ENCODE measurements around the gene FDPS. TPM values are rescaled to one million over a fixed set of nuclear protein-coding genes. Genes with fewer than 3 reads are reported as not detected.

FDPS gene
- total RNA-seq, 1 donor from 2014 or later: 248 TPM

DNA sequence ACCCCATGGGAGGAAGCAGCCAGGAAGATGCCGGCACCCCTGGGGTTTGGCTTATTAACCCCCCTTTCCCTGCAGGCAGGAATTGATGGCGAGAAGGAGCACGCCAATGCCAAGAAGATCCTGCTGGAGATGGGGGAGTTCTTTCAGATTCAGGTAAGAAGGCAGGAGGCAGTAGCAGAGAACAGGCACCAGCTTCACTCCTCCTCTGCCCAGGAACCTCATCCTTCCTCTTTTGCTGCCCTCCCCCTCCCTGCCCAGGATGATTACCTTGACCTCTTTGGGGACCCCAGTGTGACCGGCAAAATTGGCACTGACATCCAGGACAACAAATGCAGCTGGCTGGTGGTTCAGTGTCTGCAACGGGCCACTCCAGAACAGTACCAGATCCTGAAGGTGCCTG, 10.9 kb downstream of the FDPS start:
- TF ChIP-seq, protein P1, sequence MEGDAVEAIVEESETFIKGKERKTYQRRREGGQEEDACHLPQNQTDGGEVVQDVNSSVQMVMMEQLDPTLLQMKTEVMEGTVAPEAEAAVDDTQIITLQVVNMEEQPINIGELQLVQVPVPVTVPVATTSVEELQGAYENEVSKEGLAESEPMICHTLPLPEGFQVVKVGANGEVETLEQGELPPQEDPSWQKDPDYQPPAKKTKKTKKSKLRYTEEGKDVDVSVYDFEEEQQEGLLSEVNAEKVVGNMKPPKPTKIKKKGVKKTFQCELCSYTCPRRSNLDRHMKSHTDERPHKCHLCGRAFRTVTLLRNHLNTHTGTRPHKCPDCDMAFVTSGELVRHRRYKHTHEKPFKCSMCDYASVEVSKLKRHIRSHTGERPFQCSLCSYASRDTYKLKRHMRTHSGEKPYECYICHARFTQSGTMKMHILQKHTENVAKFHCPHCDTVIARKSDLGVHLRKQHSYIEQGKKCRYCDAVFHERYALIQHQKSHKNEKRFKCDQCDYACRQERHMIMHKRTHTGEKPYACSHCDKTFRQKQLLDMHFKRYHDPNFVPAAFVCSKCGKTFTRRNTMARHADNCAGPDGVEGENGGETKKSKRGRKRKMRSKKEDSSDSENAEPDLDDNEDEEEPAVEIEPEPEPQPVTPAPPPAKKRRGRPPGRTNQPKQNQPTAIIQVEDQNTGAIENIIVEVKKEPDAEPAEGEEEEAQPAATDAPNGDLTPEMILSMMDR (conservative IDR thresholded peaks at IDR 0.05; ENCODE audit: low read depth, low read length): no peak
- DNase-seq (ENCODE audit: low read depth): no peak
- no peak overlapping the region for H3K4me3 ChIP-seq (ENCODE audit: low read depth, low read length)

DNA sequence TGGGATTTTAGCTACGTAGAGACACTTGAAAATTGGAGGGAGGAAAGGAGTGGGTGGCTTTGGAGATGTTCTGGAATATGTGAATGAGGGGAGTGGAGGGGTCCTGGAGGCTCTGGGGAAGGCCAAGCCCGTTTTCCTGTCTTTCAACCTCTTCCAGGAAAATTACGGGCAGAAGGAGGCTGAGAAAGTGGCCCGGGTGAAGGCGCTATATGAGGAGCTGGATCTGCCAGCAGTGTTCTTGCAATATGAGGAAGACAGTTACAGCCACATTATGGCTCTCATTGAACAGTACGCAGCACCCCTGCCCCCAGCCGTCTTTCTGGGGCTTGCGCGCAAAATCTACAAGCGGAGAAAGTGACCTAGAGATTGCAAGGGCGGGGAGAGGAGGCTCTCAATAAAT, 11.6 kb downstream of the FDPS start:
- H3K4me3 ChIP-seq (ENCODE audit: low read depth, low read length): peak overlapping the region; percentile 37
- TF ChIP-seq, protein P1 (conservative IDR thresholded peaks at IDR 0.05; ENCODE audit: low read depth, low read length): no peak

DNA sequence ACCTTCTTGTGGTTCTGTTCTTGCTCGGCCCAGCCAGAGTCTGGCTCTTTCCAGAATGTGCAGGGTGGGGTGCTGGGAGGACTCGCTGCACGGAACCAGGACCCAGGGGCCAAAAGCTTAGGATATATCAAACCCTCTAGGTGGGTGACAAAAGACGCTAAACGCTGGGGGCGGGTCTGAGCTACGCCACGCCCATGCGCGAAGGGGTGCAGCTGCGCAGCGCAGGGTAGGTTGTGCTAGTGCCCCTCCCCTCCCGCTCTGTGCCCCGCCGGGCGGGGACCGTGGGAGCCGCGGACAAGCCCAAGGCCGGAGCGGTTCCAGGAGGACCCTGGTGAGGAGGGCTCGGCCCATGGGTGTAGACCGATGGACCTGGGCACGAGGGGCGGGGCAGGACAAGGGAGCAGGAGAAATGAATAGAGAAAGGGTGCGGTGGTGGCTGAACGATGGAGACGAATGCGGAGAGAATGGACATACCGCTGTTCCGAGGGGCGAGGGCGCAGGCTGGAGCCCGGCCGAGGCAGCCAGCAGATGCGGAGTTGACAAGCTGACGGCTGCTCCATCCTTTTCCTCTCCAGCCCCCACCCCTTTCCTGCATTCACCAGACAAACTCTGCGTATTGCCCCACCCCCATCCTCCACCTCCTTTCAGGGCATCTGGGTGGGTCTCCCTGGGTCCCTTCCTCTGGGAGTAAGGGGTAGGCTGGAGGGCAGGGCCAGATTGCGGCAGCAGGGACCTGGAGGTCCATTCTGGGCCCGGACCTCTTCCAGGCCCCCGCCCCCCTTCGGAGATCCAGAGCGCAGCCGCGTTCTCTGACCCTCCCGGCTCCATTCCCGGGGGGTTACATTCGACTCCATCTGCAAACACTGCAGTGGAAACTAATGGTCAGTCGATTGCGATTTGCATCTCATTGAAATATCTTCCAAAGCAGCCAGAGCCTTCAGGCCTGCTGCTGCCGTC, 12.3 kb downstream of the FDPS start, which contains the start of gene RUSC1:
Gene RUSC1 (plus strand): TSS at position 234 of the 957 bp plus-strand sequence. CDS start 880 bp downstream, outside the sequence.
- TF ChIP-seq, protein P1 (conservative IDR thresholded peaks at IDR 0.05; ENCODE audit: low read depth, low read length): no peak
- DNase-seq (ENCODE audit: low read depth): no peak
- peak within 1 kb of the TSS; percentile 37 for H3K4me3 ChIP-seq (ENCODE audit: low read depth, low read length)

More for the DNA sequence above, 11.6 kb downstream of the FDPS start:
- DNase-seq (ENCODE audit: low read depth): no peak

DNA sequence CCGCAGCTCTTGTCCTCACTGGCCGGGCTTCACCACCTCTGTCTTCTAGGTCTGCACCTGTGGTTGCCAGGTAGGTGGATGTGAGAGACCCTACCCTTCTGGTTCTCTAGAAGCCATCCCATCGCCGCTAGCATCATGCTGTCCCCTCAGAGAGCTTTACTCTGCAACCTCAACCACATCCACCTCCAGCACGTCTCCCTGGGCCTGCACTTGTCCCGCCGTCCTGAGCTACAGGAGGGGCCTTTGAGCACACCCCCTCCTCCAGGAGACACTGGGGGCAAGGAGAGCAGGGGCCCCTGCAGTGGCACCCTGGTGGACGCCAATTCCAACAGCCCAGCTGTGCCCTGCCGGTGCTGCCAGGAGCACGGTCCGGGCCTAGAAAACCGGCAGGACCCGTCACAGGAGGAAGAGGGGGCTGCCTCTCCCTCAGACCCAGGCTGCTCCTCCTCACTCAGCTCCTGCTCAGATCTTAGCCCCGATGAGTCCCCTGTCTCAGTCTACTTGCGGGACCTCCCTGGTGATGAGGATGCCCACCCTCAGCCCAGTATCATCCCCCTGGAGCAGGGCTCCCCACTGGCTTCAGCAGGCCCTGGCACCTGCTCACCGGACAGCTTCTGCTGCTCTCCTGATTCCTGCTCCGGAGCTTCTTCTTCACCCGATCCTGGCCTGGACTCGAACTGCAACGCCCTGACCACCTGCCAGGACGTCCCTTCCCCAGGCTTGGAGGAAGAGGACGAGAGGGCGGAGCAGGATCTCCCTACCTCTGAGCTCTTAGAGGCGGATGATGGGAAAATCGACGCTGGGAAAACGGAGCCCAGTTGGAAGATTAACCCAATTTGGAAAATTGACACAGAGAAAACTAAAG, 13.2 kb downstream of the FDPS start:
- TF ChIP-seq, protein P1 (conservative IDR thresholded peaks at IDR 0.05; ENCODE audit: low read depth, low read length): no peak
- H3K4me3 ChIP-seq (ENCODE audit: low read depth, low read length): peak overlapping the region; percentile 98
- no peak for DNase-seq (ENCODE audit: low read depth)

DNA sequence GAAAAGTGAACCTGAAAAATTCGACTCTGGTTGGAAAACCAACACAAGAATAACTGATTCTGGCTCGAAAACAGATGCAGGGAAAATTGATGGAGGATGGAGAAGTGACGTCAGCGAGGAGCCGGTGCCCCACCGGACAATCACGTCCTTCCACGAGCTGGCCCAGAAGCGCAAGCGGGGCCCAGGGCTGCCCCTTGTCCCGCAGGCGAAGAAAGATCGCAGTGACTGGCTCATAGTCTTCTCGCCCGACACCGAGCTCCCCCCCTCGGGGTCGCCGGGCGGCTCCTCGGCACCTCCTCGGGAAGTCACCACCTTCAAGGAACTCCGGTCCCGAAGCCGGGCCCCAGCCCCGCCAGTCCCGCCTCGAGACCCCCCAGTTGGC, 13.9 kb downstream of the FDPS start:
- no peak for DNase-seq (ENCODE audit: low read depth)
- H3K4me3 ChIP-seq (ENCODE audit: low read depth, low read length): peak overlapping the region; percentile 98
- TF ChIP-seq, protein P1 (conservative IDR thresholded peaks at IDR 0.05; ENCODE audit: low read depth, low read length): no peak

DNA sequence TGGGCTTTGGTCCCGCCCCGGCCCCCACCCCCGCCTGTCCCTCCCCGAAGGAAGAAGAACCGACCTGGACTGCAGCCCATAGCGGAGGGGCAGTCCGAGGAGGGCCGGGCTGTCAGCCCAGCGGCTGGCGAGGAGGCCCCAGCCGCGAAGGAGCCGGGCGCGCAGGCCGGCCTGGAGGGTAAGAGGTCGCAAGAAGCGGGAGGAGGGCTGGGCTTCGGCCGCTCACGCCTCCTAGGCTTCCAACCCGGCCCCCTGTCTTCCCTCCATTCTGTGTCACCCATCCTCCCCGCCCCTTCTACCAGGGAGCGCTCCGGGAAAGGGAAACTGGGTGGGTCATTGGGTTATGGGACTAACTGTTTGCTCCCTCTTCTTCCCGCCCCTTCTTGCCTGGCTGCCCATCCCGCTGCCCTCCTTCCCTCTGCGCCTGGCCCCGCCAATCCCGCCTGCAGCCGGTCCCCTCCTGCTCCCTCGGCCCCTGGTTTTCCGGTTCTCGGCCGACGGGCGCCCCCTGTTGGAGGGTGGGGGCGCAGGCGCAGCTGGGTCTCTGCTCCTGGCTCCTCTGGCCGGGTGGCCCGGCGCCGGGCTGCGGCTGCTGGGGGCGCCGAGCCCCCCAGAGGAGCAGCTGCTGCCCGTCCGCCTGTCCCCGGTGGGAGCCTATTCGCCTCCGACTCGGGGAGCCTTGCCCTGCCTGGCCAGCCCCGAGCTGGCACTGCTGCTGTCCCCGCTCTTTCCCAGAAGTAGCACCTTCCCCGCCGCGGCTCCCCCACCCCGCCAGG, 14.5 kb downstream of the FDPS start:
- peak; percentile 64 for DNase-seq (ENCODE audit: low read depth)
- TF ChIP-seq, protein P1 (conservative IDR thresholded peaks at IDR 0.05; ENCODE audit: low read depth, low read length): peak; percentile 84
- peak overlapping the region; percentile 98 for H3K4me3 ChIP-seq (ENCODE audit: low read depth, low read length)
